ENCODE data around the gene STX8.

The STX8 gene

GRCh38 chr17:9256751-9257629 lies 318.6 kb downstream of the STX8 start:
- DNase-seq, result no peak

GRCh38 chr17:9256361-9256750 lies 319.3 kb downstream of the STX8 start:
- no peak for DNase-seq

- DNase-seq, result no peak
These were observed 319.8 kb downstream of the STX8 start for GRCh38 chr17:9255833-9256232.

GRCh38 chr17:9254841-9255240 lies 320.8 kb downstream of the STX8 start:
- no peak for DNase-seq

- no peak for DNase-seq
These were observed 322.3 kb downstream of the STX8 start for GRCh38 chr17:9253308-9253707.

GRCh38 chr17:9251273-9251672 lies 324.3 kb downstream of the STX8 start:
- no peak for DNase-seq

GRCh38 chr17:9249245-9249953 lies 326.2 kb downstream of the STX8 start:
- DNase-seq, result no peak

- DNase-seq, result no peak
These were observed 328.1 kb downstream of the STX8 start for GRCh38 chr17:9247401-9247938.

GRCh38 chr17:9244066-9245052 lies 331.3 kb downstream of the STX8 start:
- no peak for DNase-seq

- no peak for DNase-seq
These were observed 332.6 kb downstream of the STX8 start for GRCh38 chr17:9242983-9243382.

GRCh38 chr17:9242497-9242881 lies 333.1 kb downstream of the STX8 start:
- no peak for DNase-seq

GRCh38 chr17:9241774-9242496 lies 333.7 kb downstream of the STX8 start:
- no peak for DNase-seq

GRCh38 chr17:9241371-9241712 lies 334.3 kb downstream of the STX8 start:
- no peak for DNase-seq

- DNase-seq, result no peak
These were observed 334.8 kb downstream of the STX8 start for GRCh38 chr17:9240659-9241370.

GRCh38 chr17:9239793-9240658 lies 335.6 kb downstream of the STX8 start:
- DNase-seq, result no peak

GRCh38 chr17:9239246-9239792 lies 336.3 kb downstream of the STX8 start:
- no peak for DNase-seq

- DNase-seq, result no peak
These were observed 337.0 kb downstream of the STX8 start for GRCh38 chr17:9238340-9239245.

- DNase-seq, result no peak
These were observed 337.8 kb downstream of the STX8 start for GRCh38 chr17:9237661-9238301.

- no peak for DNase-seq
These were observed 338.6 kb downstream of the STX8 start for GRCh38 chr17:9237053-9237410.
